ENCODE results near the gene ZBTB7B.

ZBTB7B gene

GRCh38 chr1:155048449-155049334 lies 46.1 kb downstream of the ZBTB7B start:
- Histone ChIP-seq H3K27ac (ENCODE audit: low read length) (no peak overlapping the region), H3K36me3 (ENCODE audit: control insufficient read depth in 1 of 2, insufficient read depth in 2 of 2, low read length in 2 of 2) (no peaks in the 10 kb centered on the region), H3K27me3 (ENCODE audit: low read depth, low read length) (no peaks in the 10 kb centered on the region), H3K4me1 (ENCODE audit: control insufficient read depth in 1 of 2, insufficient read depth in 2 of 2, low read length in 2 of 2) (peaks cover 12 to 26% of the 10 kb centered on the region in 2 donors), H3K9me3 (ENCODE audit: control insufficient read depth in 1 of 2, low read length in 2 of 2) (no peaks in the 10 kb centered on the region), H3K4me3 (ENCODE audit: low read depth in 1 of 2, low read length in 2 of 2) (no peak overlapping the region)

GRCh38 chr1:155049651-155050559 lies 47.3 kb downstream of the ZBTB7B start:
- Histone ChIP-seq H3K27me3 (ENCODE audit: low read depth, low read length) (no peaks in the 10 kb centered on the region), H3K4me3 (ENCODE audit: low read depth in 1 of 2, low read length in 2 of 2) (peak overlapping the region; percentile 61 to 68), H3K4me1 (ENCODE audit: control insufficient read depth in 1 of 2, insufficient read depth in 2 of 2, low read length in 2 of 2) (peaks cover 12 to 22% of the 10 kb centered on the region in 2 donors)

GRCh38 chr1:155050560-155051341 lies 48.1 kb downstream of the ZBTB7B start, which contains the start of gene ADAM15:
ADAM15 (plus strand) TSS chr1:155051316; CDS start chr1:155051387, 71 bp downstream.
- peak within 1 kb of the TSS; percentile 63 for H3K27ac ChIP-seq (ENCODE audit: low read length)
- peaks cover 12 to 22% of the 10 kb centered on the region in 2 donors for H3K4me1 ChIP-seq (ENCODE audit: control insufficient read depth in 1 of 2, insufficient read depth in 2 of 2, low read length in 2 of 2)
- peak within 1 kb of the TSS; percentile 68 to 79 for H3K4me3 ChIP-seq (ENCODE audit: low read depth in 1 of 2, low read length in 2 of 2)
- peaks cover 7 to 10% of the 10 kb centered on the region in 2 donors for H3K36me3 ChIP-seq (ENCODE audit: control insufficient read depth in 1 of 2, insufficient read depth in 2 of 2, low read length in 2 of 2)
- H3K9me3 ChIP-seq (ENCODE audit: control insufficient read depth in 1 of 2, low read length in 2 of 2) = no peaks in the 10 kb centered on the region
- H3K27me3 ChIP-seq (ENCODE audit: low read depth, low read length) = no peaks in the 10 kb centered on the region

More at GRCh38 chr1:155049651-155050559, 47.3 kb downstream of the ZBTB7B start:
- Histone ChIP-seq H3K9me3 (ENCODE audit: control insufficient read depth in 1 of 2, low read length in 2 of 2) (no peaks in the 10 kb centered on the region), H3K36me3 (ENCODE audit: control insufficient read depth in 1 of 2, insufficient read depth in 2 of 2, low read length in 2 of 2) (peaks cover 3 to 8% of the 10 kb centered on the region in 2 donors), H3K27ac (ENCODE audit: low read length) (peak overlapping the region; percentile 37)

- H3K27me3 ChIP-seq (ENCODE audit: low read depth, low read length) = no peaks in the 10 kb centered on the region
- H3K27ac ChIP-seq (ENCODE audit: low read length) = peak overlapping the region; percentile 63
- peaks cover 11 to 16% of the 10 kb centered on the region in 2 donors for H3K36me3 ChIP-seq (ENCODE audit: control insufficient read depth in 1 of 2, insufficient read depth in 2 of 2, low read length in 2 of 2)
- no peaks in the 10 kb centered on the region for H3K9me3 ChIP-seq (ENCODE audit: control insufficient read depth in 1 of 2, low read length in 2 of 2)
- peaks cover 12 to 22% of the 10 kb centered on the region in 2 donors for H3K4me1 ChIP-seq (ENCODE audit: control insufficient read depth in 1 of 2, insufficient read depth in 2 of 2, low read length in 2 of 2)
- H3K4me3 ChIP-seq (ENCODE audit: low read depth in 1 of 2, low read length in 2 of 2) = peak overlapping the region; percentile 68 to 79
These were observed 48.8 kb downstream of the ZBTB7B start for GRCh38 chr1:155051342-155051776.

- Histone ChIP-seq H3K36me3 (ENCODE audit: control insufficient read depth in 1 of 2, insufficient read depth in 2 of 2, low read length in 2 of 2) (peaks cover 15 to 22% of the 10 kb centered on the region in 2 donors), H3K4me3 (ENCODE audit: low read depth in 1 of 2, low read length in 2 of 2) (peak overlapping the region; percentile 68 to 79), H3K9me3 (ENCODE audit: control insufficient read depth in 1 of 2, low read length in 2 of 2) (no peaks in the 10 kb centered on the region), H3K27ac (ENCODE audit: low read length) (peak overlapping the region; percentile 63), H3K27me3 (ENCODE audit: low read depth, low read length) (no peaks in the 10 kb centered on the region), H3K4me1 (ENCODE audit: control insufficient read depth in 1 of 2, insufficient read depth in 2 of 2, low read length in 2 of 2) (peaks cover 12 to 22% of the 10 kb centered on the region in 2 donors)
These were observed 49.3 kb downstream of the ZBTB7B start for GRCh38 chr1:155051777-155052398.

- Histone ChIP-seq H3K27ac (ENCODE audit: low read length) (peak overlapping the region; percentile 63), H3K36me3 (ENCODE audit: control insufficient read depth in 1 of 2, insufficient read depth in 2 of 2, low read length in 2 of 2) (peaks cover 20 to 30% of the 10 kb centered on the region in 2 donors), H3K27me3 (ENCODE audit: low read depth, low read length) (no peaks in the 10 kb centered on the region), H3K4me1 (ENCODE audit: control insufficient read depth in 1 of 2, insufficient read depth in 2 of 2, low read length in 2 of 2) (peaks cover 12 to 22% of the 10 kb centered on the region in 2 donors), H3K4me3 (ENCODE audit: low read depth in 1 of 2, low read length in 2 of 2) (peak overlapping the region; percentile 68 to 79), H3K9me3 (ENCODE audit: control insufficient read depth in 1 of 2, low read length in 2 of 2) (no peaks in the 10 kb centered on the region)
These were observed 50.1 kb downstream of the ZBTB7B start for GRCh38 chr1:155052439-155053395.

GRCh38 chr1:155053531-155054105 lies 51.0 kb downstream of the ZBTB7B start:
- Histone ChIP-seq H3K4me3 (ENCODE audit: low read depth in 1 of 2, low read length in 2 of 2) (no peak overlapping the region), H3K27ac (ENCODE audit: low read length) (no peak overlapping the region), H3K36me3 (ENCODE audit: control insufficient read depth in 1 of 2, insufficient read depth in 2 of 2, low read length in 2 of 2) (peaks cover 25 to 38% of the 10 kb centered on the region in 2 donors), H3K9me3 (ENCODE audit: control insufficient read depth in 1 of 2, low read length in 2 of 2) (no peaks in the 10 kb centered on the region), H3K4me1 (ENCODE audit: control insufficient read depth in 1 of 2, insufficient read depth in 2 of 2, low read length in 2 of 2) (peaks cover 12 to 22% of the 10 kb centered on the region in 2 donors), H3K27me3 (ENCODE audit: low read depth, low read length) (no peaks in the 10 kb centered on the region)

GRCh38 chr1:155057104-155057503 lies 54.5 kb downstream of the ZBTB7B start:
- Histone ChIP-seq H3K36me3 (ENCODE audit: control insufficient read depth in 1 of 2, insufficient read depth in 2 of 2, low read length in 2 of 2) (peaks cover 28 to 45% of the 10 kb centered on the region in 2 donors), H3K27ac (ENCODE audit: low read length) (no peak overlapping the region), H3K9me3 (ENCODE audit: control insufficient read depth in 1 of 2, low read length in 2 of 2) (no peaks in the 10 kb centered on the region), H3K4me1 (ENCODE audit: control insufficient read depth in 1 of 2, insufficient read depth in 2 of 2, low read length in 2 of 2) (peaks cover 9 to 18% of the 10 kb centered on the region in 2 donors), H3K27me3 (ENCODE audit: low read depth, low read length) (no peaks in the 10 kb centered on the region), H3K4me3 (ENCODE audit: low read depth in 1 of 2, low read length in 2 of 2) (no peak overlapping the region)

- no peaks in the 10 kb centered on the region for H3K9me3 ChIP-seq (ENCODE audit: control insufficient read depth in 1 of 2, low read length in 2 of 2)
- no peak overlapping the region for H3K4me3 ChIP-seq (ENCODE audit: low read depth in 1 of 2, low read length in 2 of 2)
- H3K4me1 ChIP-seq (ENCODE audit: control insufficient read depth in 1 of 2, insufficient read depth in 2 of 2, low read length in 2 of 2) = peaks cover 5 to 18% of the 10 kb centered on the region in 2 donors
- H3K27me3 ChIP-seq (ENCODE audit: low read depth, low read length) = no peaks in the 10 kb centered on the region
- peaks cover 28 to 45% of the 10 kb centered on the region in 2 donors for H3K36me3 ChIP-seq (ENCODE audit: control insufficient read depth in 1 of 2, insufficient read depth in 2 of 2, low read length in 2 of 2)
- H3K27ac ChIP-seq (ENCODE audit: low read length) = no peak overlapping the region
These were observed 55.2 kb downstream of the ZBTB7B start for GRCh38 chr1:155057788-155058211.
